ENCODE results near the gene PNPLA2.
A peak's percentile ranks its signal among the peaks of the same experiment; 100 is the strongest.

The PNPLA2 gene

DNA sequence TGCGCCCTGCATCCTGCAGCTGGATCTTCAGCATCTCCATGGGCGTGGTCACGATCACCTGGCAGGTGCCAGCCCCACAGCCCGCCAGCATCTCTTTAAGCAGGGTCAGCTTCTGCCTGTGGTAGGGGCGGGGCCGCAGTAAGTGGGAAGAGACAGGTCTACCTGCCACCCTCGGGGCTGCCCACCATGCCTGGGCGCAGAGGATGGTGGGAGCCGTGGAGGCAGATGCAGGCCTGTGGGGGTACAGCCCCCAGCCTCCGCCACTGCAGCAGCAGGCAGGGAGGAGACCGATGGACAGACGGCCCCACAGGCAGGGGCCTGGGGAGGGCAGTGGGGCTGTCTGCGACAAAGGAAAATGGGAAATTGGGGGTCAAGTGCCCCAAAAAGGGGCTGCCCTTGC lies 25.8 kb upstream of the PNPLA2 start:
- H3K4me3 ChIP-seq (ENCODE audit: low read length) = no peak overlapping the region
- TF ChIP-seq, protein P1, sequence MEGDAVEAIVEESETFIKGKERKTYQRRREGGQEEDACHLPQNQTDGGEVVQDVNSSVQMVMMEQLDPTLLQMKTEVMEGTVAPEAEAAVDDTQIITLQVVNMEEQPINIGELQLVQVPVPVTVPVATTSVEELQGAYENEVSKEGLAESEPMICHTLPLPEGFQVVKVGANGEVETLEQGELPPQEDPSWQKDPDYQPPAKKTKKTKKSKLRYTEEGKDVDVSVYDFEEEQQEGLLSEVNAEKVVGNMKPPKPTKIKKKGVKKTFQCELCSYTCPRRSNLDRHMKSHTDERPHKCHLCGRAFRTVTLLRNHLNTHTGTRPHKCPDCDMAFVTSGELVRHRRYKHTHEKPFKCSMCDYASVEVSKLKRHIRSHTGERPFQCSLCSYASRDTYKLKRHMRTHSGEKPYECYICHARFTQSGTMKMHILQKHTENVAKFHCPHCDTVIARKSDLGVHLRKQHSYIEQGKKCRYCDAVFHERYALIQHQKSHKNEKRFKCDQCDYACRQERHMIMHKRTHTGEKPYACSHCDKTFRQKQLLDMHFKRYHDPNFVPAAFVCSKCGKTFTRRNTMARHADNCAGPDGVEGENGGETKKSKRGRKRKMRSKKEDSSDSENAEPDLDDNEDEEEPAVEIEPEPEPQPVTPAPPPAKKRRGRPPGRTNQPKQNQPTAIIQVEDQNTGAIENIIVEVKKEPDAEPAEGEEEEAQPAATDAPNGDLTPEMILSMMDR (conservative IDR thresholded peaks at IDR 0.05; ENCODE audit: low read length) = no peak
- DNase-seq (ENCODE audit: low read depth) = no peak

DNA sequence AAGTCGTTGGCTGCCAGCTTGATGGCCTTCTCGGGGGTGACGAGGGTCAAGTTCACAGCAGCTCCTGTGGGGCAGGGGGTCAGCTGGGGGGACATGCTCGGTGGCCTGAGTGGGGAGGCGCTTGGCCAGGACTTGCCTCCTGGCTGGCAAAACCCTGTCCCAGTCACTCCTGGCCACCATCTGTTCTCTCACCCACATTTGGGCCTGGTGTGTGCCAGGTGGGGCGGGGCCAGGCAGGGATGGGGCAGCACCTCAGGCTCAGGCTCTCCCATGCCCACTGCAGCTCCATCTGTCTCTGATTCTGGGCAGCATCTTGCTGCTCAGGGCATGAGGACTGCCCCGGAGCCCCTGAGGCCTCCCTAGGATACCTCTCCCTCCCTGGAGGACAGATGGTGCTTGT lies 25.2 kb upstream of the PNPLA2 start:
- TF ChIP-seq, protein P1 (conservative IDR thresholded peaks at IDR 0.05; ENCODE audit: low read length) = no peak
- no peak for DNase-seq (ENCODE audit: low read depth)
- H3K4me3 ChIP-seq (ENCODE audit: low read length) = no peak overlapping the region

DNA sequence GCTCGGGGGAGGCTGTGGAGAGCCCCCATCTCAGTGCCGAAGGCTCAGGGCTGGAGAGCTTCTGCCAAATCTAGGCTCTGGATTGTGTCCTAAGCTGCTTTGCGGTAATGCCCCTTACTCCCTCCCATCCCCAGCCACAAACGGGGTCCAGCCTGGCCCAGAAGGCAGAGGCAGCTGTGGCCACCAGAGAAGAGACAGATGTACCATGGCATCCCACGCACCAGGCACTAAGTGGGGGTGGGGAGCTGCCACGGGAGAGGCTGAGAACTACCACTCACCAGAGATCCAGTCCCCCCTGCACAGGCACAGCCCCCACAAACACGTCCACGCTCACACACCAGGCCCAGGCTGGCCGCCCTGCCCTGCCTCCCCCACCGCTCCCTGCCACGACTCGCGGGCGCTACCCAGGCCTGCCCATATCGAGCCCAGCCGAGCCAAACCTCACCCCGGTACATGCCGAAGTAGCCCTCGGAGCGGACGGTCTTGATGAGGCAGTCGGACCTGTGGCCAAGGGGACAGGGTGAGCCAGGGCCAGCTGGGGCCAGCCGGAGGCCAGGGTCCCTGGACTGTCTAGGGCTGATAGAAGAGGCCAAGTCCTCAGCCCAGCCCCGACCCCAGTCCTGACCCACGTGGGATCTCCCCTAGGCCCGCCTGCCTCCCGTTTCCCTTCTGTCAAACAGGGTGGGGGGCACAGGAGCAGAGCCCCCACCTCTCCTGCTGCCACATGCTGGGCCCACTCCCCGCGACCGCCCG lies 24.5 kb upstream of the PNPLA2 start:
- DNase-seq (ENCODE audit: low read depth) = no peak
- TF ChIP-seq, protein P1 (conservative IDR thresholded peaks at IDR 0.05; ENCODE audit: low read length) = no peak
- H3K4me3 ChIP-seq (ENCODE audit: low read length) = no peak overlapping the region; the same call in 1 of the 2 replicates

DNA sequence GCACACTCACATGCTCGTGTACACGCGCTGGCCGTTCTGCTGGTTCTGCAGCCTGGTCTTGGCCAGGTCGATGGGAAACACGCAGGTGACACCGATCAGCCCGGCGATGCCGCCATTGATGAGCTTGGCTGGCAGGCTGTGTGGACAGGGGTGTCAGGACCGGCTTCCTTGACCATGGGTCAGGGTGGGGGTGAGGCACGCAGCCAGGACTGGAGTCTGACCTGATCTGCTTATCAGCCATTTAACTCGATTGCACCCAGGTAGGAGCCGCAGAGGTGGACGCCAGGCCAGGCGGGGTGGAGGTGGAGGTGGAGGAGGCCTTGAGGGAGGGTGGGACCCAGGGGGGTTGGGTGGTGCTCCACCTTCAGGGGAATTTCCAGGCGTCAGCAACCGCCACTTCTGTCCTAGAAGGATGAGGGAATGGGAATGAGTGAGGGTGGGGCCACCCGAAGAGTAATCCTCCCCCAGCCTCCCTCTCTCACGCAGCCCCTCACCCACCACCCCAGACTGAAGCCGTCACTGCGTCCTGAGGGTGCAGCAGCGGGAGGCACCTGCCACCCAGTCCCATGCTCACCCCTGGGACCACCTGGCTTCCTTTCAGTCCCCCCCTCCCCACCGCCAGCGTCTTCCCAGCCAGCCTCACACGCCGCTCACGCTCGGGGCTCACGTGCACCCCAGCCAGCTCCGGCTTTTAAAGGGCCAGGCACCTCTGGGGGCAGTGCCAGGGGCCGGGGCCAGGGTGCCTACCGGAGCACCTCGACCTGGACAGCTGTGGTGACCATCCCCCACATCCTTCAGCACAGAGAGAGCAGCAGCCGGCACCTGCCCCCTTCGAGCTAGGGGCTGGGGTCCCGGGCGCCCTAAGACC lies 23.7 kb upstream of the PNPLA2 start:
- peak overlapping the region; percentile 77 for H3K4me3 ChIP-seq (ENCODE audit: low read length)
- no peak for DNase-seq (ENCODE audit: low read depth)

DNA sequence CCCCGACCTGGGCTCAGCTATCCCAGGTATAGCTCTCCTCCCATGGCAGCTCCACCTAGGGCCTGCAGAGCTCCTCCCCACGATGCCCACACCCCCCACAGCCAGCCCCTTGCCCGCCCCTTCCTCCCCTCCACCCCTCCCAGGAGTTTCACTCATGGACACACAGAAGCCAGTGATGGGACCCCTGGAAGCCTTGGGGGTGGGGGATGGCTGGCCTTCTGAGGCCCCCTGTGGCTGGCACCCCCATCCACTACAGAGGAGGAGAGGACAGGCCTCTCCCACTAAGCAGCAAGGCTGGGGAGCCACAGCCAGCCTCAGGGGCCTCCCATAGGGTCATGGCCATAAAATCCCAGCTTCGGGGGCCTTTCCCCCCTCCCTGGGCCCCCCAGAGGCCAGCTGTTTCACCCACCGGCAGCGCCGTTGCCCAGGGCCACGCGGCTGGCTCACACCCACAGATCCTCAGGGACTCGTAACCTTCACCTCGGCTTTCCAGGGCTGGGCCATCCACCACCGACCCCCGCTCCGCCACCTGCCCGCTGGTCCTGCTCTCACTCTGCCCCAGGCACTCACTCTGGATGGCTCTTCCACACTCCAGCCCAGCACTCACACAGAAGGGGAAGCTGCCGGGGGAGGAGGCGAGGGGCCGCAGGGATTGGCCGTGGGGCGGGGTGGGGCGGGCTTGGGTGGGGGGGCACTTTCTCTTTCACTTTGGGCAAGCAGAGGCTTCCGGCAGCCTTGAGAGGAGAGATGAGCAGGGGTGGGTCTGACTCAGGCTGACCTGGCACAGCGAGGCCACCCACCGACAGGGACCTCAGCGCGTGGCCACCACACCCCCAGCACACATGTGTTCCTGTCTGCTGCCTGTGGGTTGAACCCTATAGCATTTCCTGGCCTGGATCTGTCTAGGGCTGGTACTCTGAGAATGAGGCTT lies 22.8 kb upstream of the PNPLA2 start:
- H3K4me3 ChIP-seq (ENCODE audit: low read length) = peak overlapping the region; percentile 77
- DNase-seq (ENCODE audit: low read depth) = peak; percentile 81
- TF ChIP-seq, protein P1 (conservative IDR thresholded peaks at IDR 0.05; ENCODE audit: low read length) = no peak

More for the DNA sequence above, 23.7 kb upstream of the PNPLA2 start:
- TF ChIP-seq, protein P1 (conservative IDR thresholded peaks at IDR 0.05; ENCODE audit: low read length) = no peak

DNA sequence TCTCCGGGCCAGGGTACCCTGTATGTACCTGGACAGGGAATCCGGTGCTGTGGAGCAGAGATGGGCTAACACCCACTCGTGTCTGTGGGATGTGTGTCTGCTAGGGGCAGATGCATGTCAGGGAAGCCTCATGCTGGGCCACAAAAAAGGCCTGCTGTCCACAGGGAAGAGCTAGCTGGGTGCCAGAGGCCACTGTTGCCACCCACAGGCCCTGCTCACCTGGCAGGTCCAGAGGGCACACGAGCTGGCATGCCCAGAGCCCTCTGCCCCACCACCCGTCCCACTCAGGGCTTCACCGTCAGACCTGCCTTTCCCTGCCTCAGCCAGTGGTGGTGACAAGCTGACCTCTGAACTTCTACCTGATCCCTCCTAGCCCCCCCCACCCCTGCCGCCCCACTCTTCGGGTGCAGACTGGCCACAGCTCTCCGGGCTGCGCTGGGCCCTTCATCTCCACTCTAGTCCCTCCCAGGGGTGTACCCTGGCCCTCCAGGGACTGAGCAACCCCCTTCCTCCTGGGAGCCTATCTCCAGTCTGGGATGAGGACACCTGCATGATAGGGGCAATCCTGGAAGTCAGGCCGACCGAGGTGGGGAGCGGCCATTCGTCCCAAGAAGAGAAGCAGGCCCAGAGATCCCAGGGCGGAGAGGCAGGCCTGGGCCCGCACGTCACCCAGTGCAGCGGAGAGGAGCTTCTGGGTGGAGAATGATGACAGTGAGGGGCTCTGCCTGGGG lies 22.0 kb upstream of the PNPLA2 start:
- TF ChIP-seq, protein P1 (conservative IDR thresholded peaks at IDR 0.05; ENCODE audit: low read length) = no peak

More for the DNA sequence above, 22.0 kb upstream of the PNPLA2 start:
- H3K4me3 ChIP-seq (ENCODE audit: low read length) = peak overlapping the region; percentile 77
- no peak for DNase-seq (ENCODE audit: low read depth)
